Measurements from ENCODE around the gene HUS1.

The HUS1 gene

DNA sequence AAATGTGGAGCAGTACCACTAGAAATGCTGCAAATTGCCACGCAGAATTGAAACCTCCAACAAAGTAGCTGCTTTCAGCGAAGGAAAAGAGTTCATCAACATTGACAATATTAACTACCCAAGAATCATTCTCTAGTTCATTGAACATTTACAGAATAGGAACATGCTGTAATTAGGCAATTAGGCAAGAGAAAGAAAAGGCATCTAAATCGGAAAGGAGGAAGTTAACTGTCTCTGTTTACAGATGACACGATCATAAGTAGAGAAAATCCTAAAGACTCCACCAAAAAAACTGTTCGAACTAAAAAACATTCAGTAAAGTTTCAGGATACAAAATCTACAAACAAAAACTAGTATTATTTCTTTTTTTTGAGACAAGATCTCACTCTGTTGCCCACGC is 22.3 kb downstream of the HUS1 start:
- Histone ChIP-seq H3K9me3 (ENCODE audit: insufficient read depth, low read length, severe bottlenecking) (no peaks in the 10 kb centered on the region), H3K27me3 (ENCODE audit: insufficient read depth, low read length, poor library complexity) (no peaks in the 10 kb centered on the region), H3K4me3 (ENCODE audit: low read depth in 1 of 2, low read length in 2 of 2) (no peak overlapping the region), H3K36me3 (ENCODE audit: insufficient read depth, low read length) (peaks cover 6% of the 10 kb centered on the region; the same call in 1 of the 2 replicates), H3K79me2 (ENCODE audit: insufficient read depth, low read length) (no peaks in the 10 kb centered on the region), H3K4me2 (ENCODE audit: insufficient read depth, low read length) (no peak overlapping the region), H3K9ac (ENCODE audit: low read depth, low read length) (no peak overlapping the region), H2AFZ (ENCODE audit: low read depth, low read length) (no peak overlapping the region), H4K20me1 (ENCODE audit: insufficient read depth, low read length) (no peaks in the 10 kb centered on the region), H3K4me1 (ENCODE audit: insufficient read depth, low read length) (no peaks in the 10 kb centered on the region), H3K27ac (ENCODE audit: low read length) (no peak overlapping the region)
- TF ChIP-seq, protein P1, sequence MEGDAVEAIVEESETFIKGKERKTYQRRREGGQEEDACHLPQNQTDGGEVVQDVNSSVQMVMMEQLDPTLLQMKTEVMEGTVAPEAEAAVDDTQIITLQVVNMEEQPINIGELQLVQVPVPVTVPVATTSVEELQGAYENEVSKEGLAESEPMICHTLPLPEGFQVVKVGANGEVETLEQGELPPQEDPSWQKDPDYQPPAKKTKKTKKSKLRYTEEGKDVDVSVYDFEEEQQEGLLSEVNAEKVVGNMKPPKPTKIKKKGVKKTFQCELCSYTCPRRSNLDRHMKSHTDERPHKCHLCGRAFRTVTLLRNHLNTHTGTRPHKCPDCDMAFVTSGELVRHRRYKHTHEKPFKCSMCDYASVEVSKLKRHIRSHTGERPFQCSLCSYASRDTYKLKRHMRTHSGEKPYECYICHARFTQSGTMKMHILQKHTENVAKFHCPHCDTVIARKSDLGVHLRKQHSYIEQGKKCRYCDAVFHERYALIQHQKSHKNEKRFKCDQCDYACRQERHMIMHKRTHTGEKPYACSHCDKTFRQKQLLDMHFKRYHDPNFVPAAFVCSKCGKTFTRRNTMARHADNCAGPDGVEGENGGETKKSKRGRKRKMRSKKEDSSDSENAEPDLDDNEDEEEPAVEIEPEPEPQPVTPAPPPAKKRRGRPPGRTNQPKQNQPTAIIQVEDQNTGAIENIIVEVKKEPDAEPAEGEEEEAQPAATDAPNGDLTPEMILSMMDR (IDR thresholded peaks at IDR 0.05; ENCODE audit: borderline replicate concordance, extremely low read depth, low read length, poor library complexity, severe bottlenecking): no peak
- TF ChIP-seq EZH2 (IDR thresholded peaks at IDR 0.05; ENCODE audit: borderline replicate concordance, low read depth, low read length, severe bottlenecking): no peak
- no peak for ATAC-seq (ENCODE audit: insufficient read depth, low read depth)
- no peak for DNase-seq

DNA sequence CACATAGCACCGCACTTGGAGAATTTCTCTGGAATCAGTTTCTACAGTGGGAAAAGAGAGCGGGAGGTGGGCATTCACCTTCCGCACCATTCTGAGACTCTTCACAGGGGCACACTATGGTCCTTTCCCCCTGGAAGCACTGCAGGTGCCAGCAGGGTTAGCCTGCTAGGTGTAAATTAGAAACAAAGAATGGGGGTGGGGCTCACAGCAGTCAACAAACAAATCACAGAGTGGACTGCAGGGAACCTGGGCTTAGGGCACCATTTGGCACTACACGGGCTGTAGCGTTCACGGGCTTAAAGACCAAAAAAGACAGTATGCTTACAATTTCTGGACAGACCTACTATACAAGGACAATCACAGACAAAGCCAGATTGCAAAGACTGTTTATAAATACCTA is 23.2 kb downstream of the HUS1 start:
- TF ChIP-seq, protein P1 (IDR thresholded peaks at IDR 0.05; ENCODE audit: borderline replicate concordance, extremely low read depth, low read length, poor library complexity, severe bottlenecking): no peak
- TF ChIP-seq EZH2 (IDR thresholded peaks at IDR 0.05; ENCODE audit: borderline replicate concordance, low read depth, low read length, severe bottlenecking): no peak
- Histone ChIP-seq H3K27me3 (ENCODE audit: insufficient read depth, low read length, poor library complexity) (no peaks in the 10 kb centered on the region), H2AFZ (ENCODE audit: low read depth, low read length) (no peak overlapping the region), H3K4me1 (ENCODE audit: insufficient read depth, low read length) (no peaks in the 10 kb centered on the region), H3K27ac (ENCODE audit: low read length) (no peak overlapping the region), H3K36me3 (ENCODE audit: insufficient read depth, low read length) (no peaks in the 10 kb centered on the region), H3K9me3 (ENCODE audit: insufficient read depth, low read length, severe bottlenecking) (no peaks in the 10 kb centered on the region), H3K4me2 (ENCODE audit: insufficient read depth, low read length) (no peak overlapping the region), H4K20me1 (ENCODE audit: insufficient read depth, low read length) (no peaks in the 10 kb centered on the region), H3K79me2 (ENCODE audit: insufficient read depth, low read length) (no peaks in the 10 kb centered on the region), H3K9ac (ENCODE audit: low read depth, low read length) (no peak overlapping the region), H3K4me3 (ENCODE audit: low read depth in 1 of 2, low read length in 2 of 2) (no peak overlapping the region)
- DNase-seq: no peak
- ATAC-seq (ENCODE audit: insufficient read depth, low read depth): no peak

DNA sequence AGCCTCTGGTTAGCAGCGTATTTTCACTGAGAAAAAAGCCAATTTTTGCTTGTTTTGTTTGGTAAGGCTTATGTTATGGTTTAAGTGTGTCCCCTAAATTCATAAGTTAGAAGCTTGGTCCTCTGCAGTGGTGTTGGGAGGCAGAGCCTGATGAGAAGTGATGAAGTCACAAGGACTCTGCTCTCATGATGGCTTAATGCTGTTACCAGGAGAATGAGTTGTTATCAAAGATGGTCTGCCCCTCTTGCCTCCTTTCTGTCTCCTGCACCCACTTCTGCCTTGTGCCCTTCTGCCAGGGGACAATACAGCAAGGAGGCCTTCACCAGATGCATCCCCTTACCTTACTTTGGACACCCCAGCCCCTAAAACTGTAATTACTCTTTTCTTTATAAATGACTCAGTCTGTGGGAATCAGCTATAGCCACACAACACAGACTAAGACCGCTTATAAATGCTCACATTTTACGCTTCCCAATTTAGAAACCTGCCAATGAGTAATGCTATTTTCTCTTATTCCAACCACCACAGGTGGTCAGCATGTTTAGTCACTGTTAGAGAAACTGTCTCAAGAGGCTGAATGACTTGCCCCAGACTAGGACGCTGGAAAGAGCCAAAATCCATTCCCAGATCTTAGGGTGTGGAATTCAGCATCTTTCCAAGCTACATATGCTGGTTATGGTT is 25.0 kb downstream of the HUS1 start:
- no peaks in the 10 kb centered on the region for H3K27me3 ChIP-seq (ENCODE audit: insufficient read depth, low read length, poor library complexity)
- TF ChIP-seq EZH2 (IDR thresholded peaks at IDR 0.05; ENCODE audit: borderline replicate concordance, low read depth, low read length, severe bottlenecking): no peak
- TF ChIP-seq, protein P1 (IDR thresholded peaks at IDR 0.05; ENCODE audit: borderline replicate concordance, extremely low read depth, low read length, poor library complexity, severe bottlenecking): no peak
- H3K4me1 ChIP-seq (ENCODE audit: insufficient read depth, low read length): no peaks in the 10 kb centered on the region
- H3K27ac ChIP-seq (ENCODE audit: low read length): no peak overlapping the region
- H2AFZ ChIP-seq (ENCODE audit: low read depth, low read length): no peak overlapping the region
- no peak overlapping the region for H3K4me2 ChIP-seq (ENCODE audit: insufficient read depth, low read length)
- H3K79me2 ChIP-seq (ENCODE audit: insufficient read depth, low read length): no peaks in the 10 kb centered on the region
- no peak overlapping the region for H3K4me3 ChIP-seq (ENCODE audit: low read depth in 1 of 2, low read length in 2 of 2)
- H3K9ac ChIP-seq (ENCODE audit: low read depth, low read length): no peak overlapping the region
- no peaks in the 10 kb centered on the region for H3K9me3 ChIP-seq (ENCODE audit: insufficient read depth, low read length, severe bottlenecking)
- ATAC-seq (ENCODE audit: insufficient read depth, low read depth) (no peak), DNase-seq (no peak)
- no peaks in the 10 kb centered on the region for H3K36me3 ChIP-seq (ENCODE audit: insufficient read depth, low read length)
- no peaks in the 10 kb centered on the region for H4K20me1 ChIP-seq (ENCODE audit: insufficient read depth, low read length)

Data from DND-41 (cell line).